GM18508 (cell line): ENCODE results near the gene EREG.

Source experiments
- ATAC-seq: cut with Tn5 transposase; IDR thresholded peaks from one replicate; pipeline ENCODE4 v1.9.1; 2021; ENCODE audit warnings: moderate number of reproducible peaks; ENCODE audit not compliant: insufficient read depth, unreplicated experiment

EREG gene, protein sequence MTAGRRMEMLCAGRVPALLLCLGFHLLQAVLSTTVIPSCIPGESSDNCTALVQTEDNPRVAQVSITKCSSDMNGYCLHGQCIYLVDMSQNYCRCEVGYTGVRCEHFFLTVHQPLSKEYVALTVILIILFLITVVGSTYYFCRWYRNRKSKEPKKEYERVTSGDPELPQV

DNA sequence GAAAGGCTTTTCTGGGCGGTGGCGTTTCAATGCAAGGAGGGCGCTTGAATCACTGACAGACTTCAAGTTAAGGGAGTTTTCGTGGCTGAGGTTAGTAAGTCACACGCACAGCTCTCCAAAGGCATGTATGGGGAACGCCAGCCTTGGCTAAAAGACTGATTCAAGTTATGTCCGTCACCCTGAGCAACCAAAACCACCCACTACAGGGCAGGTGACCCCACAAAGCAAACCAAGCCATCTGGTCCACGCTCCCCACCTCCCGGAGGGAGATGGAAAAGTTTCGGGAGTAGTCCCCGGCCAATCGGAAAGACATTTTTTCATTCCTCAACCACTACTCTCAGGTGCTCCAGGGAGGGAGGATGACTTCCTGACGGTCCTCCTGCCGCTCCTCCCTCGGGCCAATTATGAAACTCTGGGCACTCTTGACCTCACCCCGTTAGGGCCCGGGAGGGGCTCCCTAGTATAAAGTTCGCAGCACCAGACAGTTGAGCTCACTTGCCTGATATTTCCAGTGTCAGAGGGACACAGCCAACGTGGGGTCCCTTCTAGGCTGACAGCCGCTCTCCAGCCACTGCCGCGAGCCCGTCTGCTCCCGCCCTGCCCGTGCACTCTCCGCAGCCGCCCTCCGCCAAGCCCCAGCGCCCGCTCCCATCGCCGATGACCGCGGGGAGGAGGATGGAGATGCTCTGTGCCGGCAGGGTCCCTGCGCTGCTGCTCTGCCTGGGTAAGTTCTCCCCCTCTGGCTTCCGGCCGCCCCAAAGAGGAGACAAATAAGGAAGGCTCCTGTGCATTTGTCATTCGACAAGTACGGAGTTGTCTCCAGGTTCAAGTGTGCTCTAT, at the start of gene EREG:
TSS of gene EREG (plus strand) at position 494 of the 840 bp plus-strand sequence. CDS start at position 658, 164 bp downstream.
- no peak for ATAC-seq

DNA sequence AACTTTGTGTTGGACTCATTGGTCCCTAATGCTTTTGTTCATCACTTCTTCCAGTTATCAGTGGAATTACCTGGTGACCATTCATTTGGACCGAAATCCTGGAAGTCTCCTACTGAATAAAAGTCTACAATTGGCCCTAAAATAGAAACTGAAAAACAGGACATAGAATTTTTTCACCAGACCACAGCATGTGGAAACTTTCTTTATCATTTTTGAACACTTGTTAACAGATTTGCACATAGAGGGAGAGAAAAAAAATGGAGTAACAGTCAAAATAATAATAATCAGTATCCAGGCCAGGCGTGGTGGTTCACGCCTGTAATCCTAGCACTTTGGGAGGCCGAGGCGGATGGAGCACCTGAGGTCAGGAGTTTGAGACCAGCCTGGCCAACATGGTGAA, 49.6 kb upstream of the EREG start:
- no peak for ATAC-seq

DNA sequence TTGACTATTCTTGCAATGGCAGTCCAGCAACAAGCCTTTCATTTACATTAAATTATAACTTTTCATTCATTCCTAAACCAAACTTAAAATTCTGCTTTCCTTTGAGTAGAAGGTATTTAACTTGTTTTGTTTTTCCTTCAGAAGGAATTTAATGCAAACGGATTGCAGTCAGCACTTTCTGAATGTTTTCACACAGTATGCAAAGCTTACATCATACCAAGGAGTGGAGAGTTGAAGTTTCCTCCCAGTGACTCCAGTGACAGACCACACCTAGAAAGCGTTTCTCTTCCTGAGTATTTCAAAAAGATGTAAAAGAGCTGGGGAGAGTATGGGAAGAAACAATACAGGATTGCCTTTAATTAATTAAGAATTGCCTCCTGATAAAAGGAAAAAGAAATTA, 48.5 kb upstream of the EREG start:
- ATAC-seq: no peak

DNA sequence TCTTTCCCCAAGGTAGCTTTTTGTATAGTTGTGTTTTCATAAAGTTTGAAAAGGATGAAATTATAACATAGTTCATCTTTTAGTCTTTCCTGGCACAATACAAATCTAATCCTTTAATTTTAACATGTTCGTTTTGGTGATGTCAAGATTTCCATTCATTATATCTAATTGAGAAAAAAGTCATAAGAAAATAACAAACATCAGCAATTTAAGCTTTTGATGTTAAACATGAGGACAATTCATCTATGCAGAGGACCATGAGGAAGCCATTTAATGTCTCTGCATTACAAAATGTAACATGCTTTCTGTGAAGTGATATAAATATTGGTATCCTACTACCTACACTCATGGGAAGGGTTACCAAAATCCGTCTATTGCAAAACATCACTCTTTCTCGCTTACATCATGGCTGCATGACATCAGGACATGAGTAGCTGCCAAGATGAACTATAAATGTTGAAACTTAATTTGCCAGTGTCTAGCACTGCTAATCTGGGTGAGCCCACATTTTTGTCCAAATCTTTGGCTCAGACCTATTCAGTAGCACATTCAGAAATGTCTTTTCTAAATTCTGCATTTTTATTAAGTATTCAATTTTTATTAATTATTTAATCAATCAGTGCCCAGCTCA, 47.2 kb upstream of the EREG start:
- no peak for ATAC-seq

DNA sequence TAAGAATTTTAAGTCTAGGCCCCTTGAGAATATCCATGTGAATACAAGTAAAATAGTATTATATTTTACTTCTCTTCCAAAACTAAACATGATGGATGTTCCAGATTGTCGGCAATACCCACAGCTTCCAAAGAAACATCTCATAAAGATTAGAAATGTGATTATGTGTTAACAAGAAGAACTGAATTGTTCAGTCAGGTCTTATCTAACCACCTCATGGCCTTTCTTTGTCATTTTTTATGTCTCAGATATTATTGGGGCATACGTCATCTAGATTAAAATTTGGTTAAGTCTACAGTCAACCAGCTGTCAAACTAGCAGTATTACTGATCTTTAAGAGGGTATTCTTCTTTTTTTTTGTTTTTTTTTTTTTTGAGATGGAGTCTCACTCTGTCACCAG, 46.7 kb upstream of the EREG start:
- no peak for ATAC-seq

DNA sequence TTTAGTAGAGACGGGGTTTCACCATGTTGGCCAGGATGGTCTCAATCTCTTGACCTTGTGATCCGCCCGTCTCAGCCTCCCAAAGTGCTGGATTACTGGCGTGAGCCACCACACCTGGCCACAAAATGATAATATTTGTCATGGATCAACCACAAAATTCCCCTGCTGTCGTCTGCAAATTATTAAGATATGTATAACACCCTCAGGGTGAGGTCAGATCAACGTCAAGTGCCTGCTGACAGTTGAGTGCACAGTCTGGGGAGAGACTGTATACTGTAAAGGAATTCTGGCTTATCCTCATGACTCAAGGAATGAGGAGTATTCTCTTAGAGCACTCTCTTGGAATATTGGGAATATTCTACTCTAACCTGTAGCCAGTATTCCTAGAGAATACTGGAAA, 45.5 kb upstream of the EREG start:
- ATAC-seq: no peak

DNA sequence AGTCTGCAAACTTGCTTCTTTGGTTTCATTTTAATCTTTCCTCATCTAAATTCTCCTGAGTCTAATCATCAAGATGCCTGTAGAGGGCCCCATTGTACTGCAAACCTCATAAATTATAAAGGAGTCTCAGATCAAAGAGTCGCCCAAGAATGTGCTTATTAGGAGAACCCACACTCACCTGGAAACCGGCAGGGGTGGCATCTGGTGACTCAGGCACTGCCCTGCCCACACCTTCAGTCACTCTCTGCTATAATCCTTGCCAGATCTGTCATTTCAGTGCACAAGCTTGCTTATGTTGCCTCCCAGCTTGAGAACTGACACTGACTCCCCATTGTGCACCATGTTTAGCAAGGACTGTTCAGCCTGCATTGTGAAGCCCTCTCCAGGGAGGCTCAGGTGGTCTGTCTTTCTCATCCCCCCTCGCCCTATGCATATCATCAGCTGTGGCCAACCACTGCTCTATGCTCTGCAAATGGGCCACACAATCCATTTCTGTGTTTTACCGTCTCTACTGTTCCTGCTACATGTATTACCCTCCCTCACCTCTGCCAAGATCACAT, 44.3 kb upstream of the EREG start:
- ATAC-seq: peak; percentile 64

DNA sequence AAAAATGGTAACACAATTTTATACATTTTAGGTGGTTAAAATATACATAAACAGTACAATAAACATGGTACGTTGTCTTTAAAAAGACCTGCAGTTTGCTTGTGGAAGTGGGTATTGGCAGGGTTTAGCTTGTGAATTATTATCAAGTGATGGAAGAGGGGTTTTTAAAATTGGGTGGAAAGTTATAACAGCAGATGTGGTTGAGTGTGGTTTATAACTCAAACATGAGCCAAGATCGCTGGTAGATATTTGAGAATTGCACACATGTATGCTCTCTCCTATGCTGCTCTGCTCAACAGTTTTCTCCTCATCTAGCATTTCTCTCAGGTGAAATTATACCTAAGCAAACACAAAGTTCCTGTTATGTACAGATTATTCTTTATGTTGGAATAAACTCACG, 42.6 kb upstream of the EREG start:
- ATAC-seq: no peak

DNA sequence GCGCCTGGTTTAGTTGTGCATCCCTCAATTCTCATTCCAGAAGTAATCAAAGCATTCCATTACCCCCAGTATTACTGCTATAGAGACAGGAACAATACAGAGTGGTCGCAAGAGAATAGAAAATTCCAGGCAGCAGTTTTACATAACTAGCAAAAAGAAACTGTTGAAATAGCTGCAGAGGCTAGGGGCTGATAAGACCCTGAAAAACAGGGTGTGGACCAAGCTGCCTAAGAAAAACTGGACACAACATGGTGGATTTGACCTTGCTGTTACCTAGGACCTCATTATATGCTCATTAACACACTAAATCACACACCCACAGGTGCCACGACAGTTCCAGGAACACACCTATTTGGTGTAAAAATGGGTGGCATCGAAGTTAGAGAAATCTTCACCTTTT, 41.3 kb upstream of the EREG start:
- ATAC-seq: no peak

DNA sequence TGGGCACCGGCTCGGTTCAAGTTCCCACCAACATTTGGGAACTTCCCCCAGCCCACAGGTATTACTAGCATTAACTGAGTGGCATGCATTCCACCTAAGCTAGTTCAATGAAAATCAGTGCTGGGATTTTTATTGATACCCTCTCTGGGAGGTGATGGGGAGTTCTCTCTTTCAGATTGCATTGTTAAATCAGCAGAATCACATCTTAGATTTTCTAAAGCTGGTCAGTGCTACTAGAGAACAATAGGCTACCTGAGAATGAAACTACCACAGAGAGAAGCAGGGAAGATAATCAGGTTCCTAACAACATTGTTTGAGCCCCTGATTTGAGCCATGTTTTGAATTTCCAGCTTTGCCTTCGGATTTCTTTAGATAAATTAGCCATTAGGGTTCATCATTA, 40.7 kb upstream of the EREG start:
- ATAC-seq: no peak

DNA sequence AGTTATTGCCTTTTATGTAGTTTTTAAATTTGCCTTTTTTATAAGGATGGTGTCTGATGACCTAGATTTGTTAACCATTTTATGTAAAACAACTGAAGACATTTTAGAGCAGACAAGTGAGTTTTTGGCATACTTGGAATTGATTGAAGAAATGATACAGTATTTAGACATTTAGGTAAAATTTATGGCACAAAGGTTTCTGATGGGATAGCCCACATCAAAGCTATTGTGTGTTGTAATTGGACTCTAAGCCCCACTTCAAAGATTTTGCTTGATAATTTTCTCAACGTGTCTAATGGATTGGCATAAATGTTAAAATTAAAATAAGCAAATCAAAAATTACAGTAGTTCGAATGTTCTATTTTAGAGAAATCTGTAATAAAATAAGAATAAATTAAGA, 39.1 kb upstream of the EREG start:
- ATAC-seq: no peak

DNA sequence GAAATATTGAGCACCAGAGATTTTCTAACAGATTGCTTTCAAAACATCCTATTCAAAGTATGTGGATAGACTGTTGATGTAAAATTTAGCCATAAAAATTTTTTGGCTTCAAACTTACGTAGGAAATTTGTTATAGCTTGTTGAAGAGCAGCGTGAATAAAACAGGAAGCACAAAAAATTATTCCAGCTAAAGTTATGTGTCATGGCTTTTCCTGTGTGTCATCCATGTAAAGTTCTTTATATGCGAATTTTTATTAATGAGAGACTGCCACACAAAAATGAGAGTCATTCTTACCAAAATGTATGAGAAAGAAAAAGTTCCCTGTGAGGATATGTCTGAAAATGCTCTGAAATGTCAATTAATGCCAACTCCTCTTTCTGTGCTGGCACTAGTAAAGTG, 37.2 kb upstream of the EREG start:
- ATAC-seq: no peak

DNA sequence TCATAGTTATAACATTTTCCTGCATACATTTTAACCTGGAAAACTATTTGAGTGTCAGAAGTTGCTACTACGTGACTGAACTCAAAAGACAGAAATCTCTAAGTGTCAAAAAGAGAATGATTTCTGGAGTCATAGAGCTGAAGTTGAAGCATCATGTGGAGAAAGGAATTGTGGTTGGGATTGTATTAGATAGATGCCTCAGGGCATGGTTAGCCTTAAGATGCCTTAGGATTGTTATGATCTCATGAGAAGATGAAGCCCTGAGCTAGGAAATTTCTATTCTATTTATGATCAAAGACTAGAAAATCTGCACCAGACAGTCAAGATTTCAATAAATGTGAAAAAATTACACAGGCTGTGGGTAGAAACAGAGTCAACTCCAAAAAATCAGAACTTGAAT, 36.4 kb upstream of the EREG start:
- no peak for ATAC-seq

DNA sequence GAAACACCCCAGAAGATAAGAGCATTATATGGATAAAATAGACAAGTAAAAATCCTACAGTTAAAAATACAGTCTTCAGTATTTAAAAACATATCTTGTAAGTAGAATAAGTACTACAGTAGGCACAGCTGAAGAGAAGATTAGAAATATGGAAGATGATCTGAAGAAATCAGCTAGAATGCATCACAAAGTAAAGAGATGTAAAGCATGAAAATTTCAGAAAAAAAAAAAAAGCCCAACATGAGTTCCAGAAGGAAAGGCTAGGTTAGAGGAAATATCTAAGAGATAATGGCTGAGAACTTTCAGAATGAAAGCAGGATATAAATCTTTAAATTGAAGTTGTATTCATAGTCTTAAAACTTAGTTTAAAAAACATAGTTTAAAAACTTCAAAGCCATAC, 35.6 kb upstream of the EREG start:
- ATAC-seq: no peak

DNA sequence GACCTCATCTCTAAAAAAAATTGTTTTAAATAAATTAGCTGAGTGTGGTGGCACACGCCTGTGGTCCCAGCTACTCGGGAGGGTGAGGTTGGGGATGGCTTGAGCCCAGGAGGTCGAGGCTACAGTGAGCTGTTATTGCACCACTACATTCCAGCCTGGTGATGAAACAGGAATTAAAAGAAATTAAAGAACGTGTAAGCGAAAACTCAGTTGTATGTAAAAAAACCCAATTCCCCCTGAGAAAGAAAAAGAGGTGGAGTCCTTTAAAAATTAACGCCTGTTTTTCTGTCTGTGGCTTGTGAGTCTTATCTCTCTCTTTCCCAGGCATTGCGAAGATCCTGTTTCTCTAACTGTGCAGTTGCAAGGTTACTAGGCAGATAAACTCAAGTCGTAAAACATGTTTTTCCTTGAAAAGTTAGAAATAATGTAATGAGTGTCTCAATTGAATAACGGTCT, 34.6 kb upstream of the EREG start:
- ATAC-seq: no peak

DNA sequence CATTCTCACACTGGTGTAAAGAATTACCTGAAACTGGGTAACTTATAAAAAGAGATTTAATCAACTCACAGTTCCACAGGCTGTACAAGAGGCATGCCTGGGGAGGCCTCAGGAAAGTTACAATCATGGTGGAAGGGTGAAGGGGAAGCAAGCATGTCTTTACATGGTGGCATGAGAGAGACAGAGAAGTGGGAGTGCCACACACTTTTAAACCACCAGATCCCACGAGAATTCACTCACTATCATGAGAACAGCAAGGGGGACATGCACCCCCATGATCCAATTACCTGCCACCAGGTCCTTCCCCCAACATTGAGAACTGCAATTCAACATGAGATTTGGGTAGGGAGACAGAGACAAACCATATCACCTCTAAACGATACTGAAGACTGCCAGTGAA, 33.7 kb upstream of the EREG start:
- no peak for ATAC-seq

DNA sequence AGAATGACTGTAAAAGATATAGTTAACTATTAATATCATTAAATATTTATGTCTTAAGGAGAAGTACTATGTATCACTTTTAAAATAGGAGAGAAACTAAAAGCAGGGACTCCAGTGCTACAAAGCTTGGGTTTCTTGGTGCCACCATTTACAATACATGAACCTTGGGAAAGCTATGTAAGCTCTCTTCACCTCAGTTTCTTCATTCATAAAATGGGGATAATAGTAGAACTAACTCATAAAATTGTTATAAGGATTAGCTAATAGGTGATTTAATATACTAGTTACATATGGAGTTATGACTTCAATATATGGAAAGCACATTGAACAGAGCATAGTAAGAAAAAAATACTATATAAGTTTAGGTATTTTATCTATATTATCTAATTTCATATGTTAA, 33.0 kb upstream of the EREG start:
- no peak for ATAC-seq

DNA sequence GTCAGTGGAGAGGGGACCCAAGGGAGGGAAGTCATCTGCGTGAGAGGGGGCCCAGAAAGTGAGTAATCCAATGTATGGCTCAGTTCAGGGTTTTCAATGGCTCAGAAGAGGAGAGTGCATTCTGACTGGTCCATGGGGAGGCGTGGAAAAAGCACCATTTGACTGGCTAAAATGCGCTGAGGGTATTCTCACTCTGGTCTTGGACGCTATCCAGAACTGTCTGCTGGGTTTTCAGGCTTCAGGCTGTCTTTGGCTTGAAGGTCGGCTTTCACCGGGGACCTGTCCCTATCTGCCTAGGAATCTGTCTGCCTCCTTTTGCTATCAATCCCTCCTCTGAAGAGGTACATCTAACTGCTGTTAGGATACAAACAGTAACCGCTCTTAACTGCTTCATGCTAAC, 30.3 kb upstream of the EREG start:
- no peak for ATAC-seq

DNA sequence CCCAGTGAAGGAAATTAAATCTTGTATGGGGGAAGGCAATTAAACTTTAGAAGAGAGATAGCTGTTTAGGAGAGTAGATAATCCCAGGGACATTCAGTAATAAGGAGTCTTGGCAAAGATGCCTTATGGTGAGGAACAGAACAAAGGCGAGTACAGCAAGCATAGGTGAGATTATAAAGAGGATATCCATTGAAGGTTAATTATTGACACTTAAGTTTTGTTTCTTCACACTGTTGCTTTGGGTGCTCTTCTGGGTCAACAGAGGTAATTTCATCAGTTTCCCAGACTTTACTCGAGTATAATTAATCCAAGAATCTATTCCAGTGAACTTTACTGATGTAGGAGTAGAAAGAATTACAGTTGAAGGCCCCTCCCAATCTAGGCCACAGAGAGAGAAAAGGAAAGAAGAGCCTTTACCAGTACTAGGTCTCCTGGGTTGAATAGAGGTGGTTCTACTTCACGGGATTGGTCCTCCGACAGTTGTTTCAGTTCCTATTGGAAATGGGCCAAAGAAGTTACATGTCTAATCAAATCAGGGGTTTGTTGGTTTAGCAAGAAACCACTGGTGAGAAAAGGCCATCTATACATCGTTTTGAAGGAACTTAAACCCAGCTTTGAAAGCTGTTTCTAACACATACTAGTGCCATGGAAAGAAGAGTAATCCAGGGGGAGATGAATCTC, 29.5 kb upstream of the EREG start:
- ATAC-seq: no peak

DNA sequence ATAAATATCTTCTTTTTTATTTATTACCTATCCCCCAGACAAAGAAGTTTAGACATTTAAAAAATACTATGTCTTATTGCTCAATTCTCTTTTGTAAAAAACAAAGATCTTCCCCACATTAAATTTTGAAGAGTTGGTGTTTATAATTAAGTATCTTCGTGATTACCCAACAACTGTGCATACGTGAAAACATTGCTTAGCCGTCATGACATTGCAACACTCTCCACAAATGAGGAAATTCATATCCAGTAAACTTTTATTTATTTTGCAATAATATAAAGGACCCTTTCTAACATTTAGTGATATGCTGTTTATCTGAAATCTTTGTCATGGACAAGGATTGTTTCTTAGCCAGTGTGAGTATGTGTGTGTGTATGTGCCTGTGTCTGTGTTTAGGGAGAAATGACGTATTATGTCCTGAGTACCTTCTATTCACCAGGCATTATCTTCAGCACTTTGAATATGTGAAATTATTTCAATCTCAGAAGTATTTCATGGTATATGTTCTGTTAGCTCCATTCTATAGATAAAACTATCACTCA, 26.1 kb upstream of the EREG start:
- no peak for ATAC-seq
